ENCODE results near the gene TLCD1. TPM values are rescaled to one million over a fixed set of nuclear protein-coding genes. Genes with fewer than 3 reads are reported as not detected.
A peak's percentile ranks its signal among the peaks of the same experiment; 100 is the strongest.

The TLCD1 gene
- total and polyA plus RNA-seq, 2 experiments from 2014 or later: 26.5 to 47.0 TPM

GRCh38 chr17:28747801-28748750 is 22.0 kb upstream of the TLCD1 start (continued):
- no peak for TF ChIP-seq CREB1 (CRISPR knock-in tag; IDR thresholded peaks at IDR 0.05; ENCODE audit: low read depth)
- no peak for TF ChIP-seq ZNF331 (CRISPR knock-in tag; IDR thresholded peaks at IDR 0.05; ENCODE audit: low read depth)
- TF ChIP-seq REST (IDR thresholded peaks at IDR 0.05; ENCODE audit: unreplicated experiment): no peak
- no peak for TF ChIP-seq STAT1 (IDR thresholded peaks at IDR 0.05; ENCODE audit: unreplicated experiment)
- no peak for TF ChIP-seq EZH2 (IDR thresholded peaks at IDR 0.05; ENCODE audit: low read depth, unreplicated experiment)
- TF ChIP-seq ZNF114 (CRISPR knock-in tag; IDR thresholded peaks at IDR 0.05): no peak
- TF ChIP-seq POLR2AphosphoS5 (IDR thresholded peaks at IDR 0.05; ENCODE audit: low read depth): no peak; the same call in 1 of the 2 replicates
- no peak for TF ChIP-seq CTCF (conservative IDR thresholded peaks at IDR 0.05; ENCODE audit: low read depth in 2 of 2)
- TF ChIP-seq EZH2phosphoT487 (IDR thresholded peaks at IDR 0.05; ENCODE audit: unreplicated experiment): no peak
- TF ChIP-seq NANOG (IDR thresholded peaks at IDR 0.05; ENCODE audit: borderline replicate concordance): no peak

GRCh38 chr17:28747051-28747691 is 21.1 kb upstream of the TLCD1 start:
- Histone ChIP-seq H3K79me2 (replicated peaks; ENCODE audit: insufficient read depth) (peaks cover 32% of the 10 kb centered on the region), H3K4me3 (peak overlapping the region; percentile 93), H3K36me3 (ENCODE audit: insufficient read depth) (peaks cover 34% of the 10 kb centered on the region), H3K4me1 (ENCODE audit: insufficient read depth) (peaks cover 35% of the 10 kb centered on the region), H3K27ac (ENCODE audit: low read depth) (peak overlapping the region; percentile 99), H4K20me1 (replicated peaks; ENCODE audit: insufficient read depth) (peaks cover 20% of the 10 kb centered on the region), H2AFZ (no peak overlapping the region), H3K27me3 (ENCODE audit: insufficient read depth) (no peaks in the 10 kb centered on the region), H3K4me2 (peak overlapping the region; percentile 96), H3F3A (replicated peaks; ENCODE audit: low read depth) (peaks cover 59% of the 10 kb centered on the region), H3K9me2 (ENCODE audit: insufficient read depth) (no peaks in the 10 kb centered on the region)
- Mint-ChIP-seq H3K4me1 (peaks cover 43% of the 10 kb centered on the region), H3K36me3 (ENCODE audit: low read depth) (peaks cover 77% of the 10 kb centered on the region), H3K27ac (peak overlapping the region; percentile 98), H3K27me3 (ENCODE audit: insufficient read depth, low read depth, poor library complexity) (peaks cover 52% of the 10 kb centered on the region), H3K4me3 (peak overlapping the region; percentile 91; the same call in 2 of the 3 replicates), H3K9me3 (no peaks in the 10 kb centered on the region)
- TF ChIP-seq POLR2AphosphoS5 (IDR thresholded peaks at IDR 0.05; ENCODE audit: low read depth): peak; percentile 17; the same call in 1 of the 2 replicates
- no peak for TF ChIP-seq STAT1 (IDR thresholded peaks at IDR 0.05; ENCODE audit: unreplicated experiment)
- DNase-seq (ENCODE audit: low spot score): peak; percentile 74
- peak; percentile 3 for ATAC-seq

Measured in GM23338 (cell line).